Measurements from ENCODE around the gene UBE2A.

UBE2A gene

GRCh38 chrX:119607018-119607389 lies 32.6 kb downstream of the UBE2A start:
- TF ChIP-seq CTCF (IDR thresholded peaks at IDR 0.05; ENCODE audit: low read depth, low read length, missing control alignments), result no peak
- no peak for DNase-seq (ENCODE audit: extremely low read depth, low read depth)
- peak overlapping the region; percentile 69 for H3K4me3 ChIP-seq (replicated peaks; ENCODE audit: low read depth, low read length)

GRCh38 chrX:119614776-119615175 lies 40.4 kb downstream of the UBE2A start:
- TF ChIP-seq CTCF (IDR thresholded peaks at IDR 0.05; ENCODE audit: low read depth, low read length, missing control alignments), result no peak
- no peak for DNase-seq (ENCODE audit: extremely low read depth, low read depth)
- no peak overlapping the region for H3K4me3 ChIP-seq (replicated peaks; ENCODE audit: low read depth, low read length)

- DNase-seq (ENCODE audit: extremely low read depth, low read depth), result no peak
These were observed 43.3 kb downstream of the UBE2A start for GRCh38 chrX:119617517-119618164.

GRCh38 chrX:119618439-119618838 lies 44.1 kb downstream of the UBE2A start:
- TF ChIP-seq CTCF (IDR thresholded peaks at IDR 0.05; ENCODE audit: low read depth, low read length, missing control alignments), result no peak
- DNase-seq (ENCODE audit: extremely low read depth, low read depth), result no peak
- no peak overlapping the region for H3K4me3 ChIP-seq (replicated peaks; ENCODE audit: low read depth, low read length)

More at GRCh38 chrX:119617517-119618164, 43.3 kb downstream of the UBE2A start:
- no peak for TF ChIP-seq CTCF (IDR thresholded peaks at IDR 0.05; ENCODE audit: low read depth, low read length, missing control alignments)
- H3K4me3 ChIP-seq (replicated peaks; ENCODE audit: low read depth, low read length), result no peak overlapping the region

DNA sequence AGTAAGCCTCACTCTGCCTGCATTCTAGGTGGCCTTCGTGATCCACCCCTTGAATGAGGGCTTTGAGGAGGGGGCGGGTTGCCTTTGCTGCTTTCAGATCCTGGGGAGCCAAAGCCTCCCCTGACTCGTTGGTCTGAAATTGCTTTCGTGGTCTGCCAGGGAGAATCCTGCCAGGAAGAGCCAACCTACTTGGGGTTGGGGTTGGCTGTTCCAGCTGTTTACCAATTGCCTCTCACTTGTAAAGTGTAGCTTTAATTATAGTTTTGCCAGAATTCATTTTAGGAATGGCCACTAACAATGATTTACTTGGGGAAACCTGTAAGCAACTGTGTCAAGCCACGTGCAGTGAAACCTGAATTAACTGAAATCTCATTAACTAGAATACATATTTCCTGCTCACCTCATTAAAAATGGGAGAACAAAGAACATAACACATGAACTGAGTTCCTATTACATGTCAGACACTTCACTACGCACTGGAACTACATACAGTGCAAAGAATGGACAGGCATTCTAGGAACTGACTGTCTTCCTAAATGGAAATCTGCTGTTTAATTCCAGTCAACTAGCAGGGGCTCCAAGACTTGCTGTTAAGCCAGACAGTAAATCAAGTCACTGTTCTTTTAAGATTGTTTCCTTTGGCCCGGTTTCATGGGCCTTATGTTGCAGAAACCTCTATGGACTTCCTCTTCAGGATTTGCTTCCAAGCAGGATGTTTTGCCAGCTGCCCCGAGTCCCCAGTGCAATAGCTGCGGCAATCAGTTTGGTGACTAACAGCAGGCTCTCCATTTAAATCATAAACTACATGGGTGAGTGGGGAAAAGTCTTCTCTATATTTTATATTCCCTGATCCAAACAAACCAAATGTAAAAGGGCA lies 48.2 kb downstream of the UBE2A start:
- H3K4me3 ChIP-seq (replicated peaks; ENCODE audit: low read depth, low read length), result no peak overlapping the region
- no peak for DNase-seq (ENCODE audit: extremely low read depth, low read depth)
- no peak for TF ChIP-seq CTCF (IDR thresholded peaks at IDR 0.05; ENCODE audit: low read depth, low read length, missing control alignments)

DNA sequence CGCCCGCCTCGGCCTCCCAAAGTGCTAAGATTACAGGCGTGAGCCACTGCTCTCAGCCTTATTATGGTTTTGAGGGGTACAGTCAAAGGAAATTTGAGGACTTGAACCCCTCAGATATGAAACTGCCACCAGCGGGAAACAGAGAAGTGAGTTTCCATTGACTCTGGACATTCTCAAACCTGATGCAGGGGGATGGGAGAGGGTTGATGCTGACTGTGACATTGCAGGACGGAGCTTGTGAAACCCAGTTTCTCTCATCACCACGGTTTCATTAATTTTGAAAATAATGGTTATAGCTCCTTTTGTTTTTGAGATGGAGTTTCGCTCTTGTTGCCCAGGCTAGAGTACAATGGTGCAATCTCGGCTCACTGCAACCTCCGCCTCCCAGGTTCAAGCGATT lies 50.1 kb downstream of the UBE2A start:
- TF ChIP-seq CTCF (IDR thresholded peaks at IDR 0.05; ENCODE audit: low read depth, low read length, missing control alignments), result no peak
- DNase-seq (ENCODE audit: extremely low read depth, low read depth), result no peak

More for the DNA sequence above, 50.1 kb downstream of the UBE2A start:
- H3K4me3 ChIP-seq (replicated peaks; ENCODE audit: low read depth, low read length), result no peak overlapping the region

Data from HFF-Myc (cell line).